ENCODE results near the gene CMTM3. TPM values are rescaled to one million over a fixed set of nuclear protein-coding genes. Genes with fewer than 3 reads are reported as not detected.
"Not testable (repeated sequence)": the region's sequence is repeated elsewhere in the genome, so short reads cannot be mapped to it uniquely, and the experiment has no call there.

CMTM3 gene
- total RNA-seq, 1 experiment from 2014 or later = 19.7 TPM

DNA sequence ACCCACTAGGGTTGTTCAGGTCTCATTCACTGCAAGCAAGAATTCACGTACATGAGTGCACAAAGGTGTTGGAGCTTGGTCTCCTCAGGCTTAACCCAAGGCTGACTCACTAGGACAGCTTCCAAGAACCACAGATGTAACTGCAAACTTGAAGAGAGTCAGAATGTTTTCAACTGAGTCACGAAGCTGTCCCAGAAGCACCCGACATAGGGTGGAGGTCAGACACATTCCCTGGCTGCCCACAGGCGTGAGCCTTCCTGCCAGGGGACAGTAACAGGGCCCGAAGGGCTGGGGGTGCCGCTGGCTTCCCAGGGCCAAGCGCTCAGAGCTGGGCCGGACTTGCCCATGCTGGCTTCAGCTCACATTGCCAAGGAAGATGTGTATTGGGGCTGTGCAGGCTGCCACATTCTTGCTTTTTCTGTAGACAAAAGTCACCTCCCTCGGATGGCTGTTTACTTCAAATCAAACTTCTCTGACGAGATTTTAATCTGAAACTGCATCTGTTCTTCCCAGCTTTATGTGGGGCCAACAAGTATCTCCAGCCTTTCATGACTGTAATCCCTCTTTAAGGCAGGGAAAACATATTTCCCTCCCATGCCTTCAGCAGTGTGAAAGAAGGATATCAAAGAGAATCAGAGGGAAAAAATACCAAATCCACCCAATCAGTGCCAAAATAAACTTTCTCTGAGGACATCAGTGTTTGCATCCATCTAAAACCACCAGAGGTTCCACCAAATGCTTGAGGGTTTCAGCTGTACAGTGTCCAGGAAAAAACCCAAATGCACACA, 14.3 kb downstream of the CMTM3 start:
- Histone ChIP-seq H4K20me1 (ENCODE audit: insufficient read depth, low read depth, low read length) (no peaks in the 10 kb centered on the region), H3K36me3 (ENCODE audit: insufficient read depth, low read length) (no peaks in the 10 kb centered on the region), H3K27ac (ENCODE audit: low read length) (peak overlapping the region; percentile 39; the same call in 1 of the 2 replicates), H3K9me3 (ENCODE audit: low read length) (no peaks in the 10 kb centered on the region), H3K27me3 (ENCODE audit: low read length) (no peaks in the 10 kb centered on the region), H2AFZ (ENCODE audit: low read length) (peak overlapping the region; percentile 73; the same call in 1 of the 2 replicates), H3K4me2 (ENCODE audit: low read depth, low read length, poor library complexity, severe bottlenecking) (peak overlapping the region; percentile 44), H3K4me1 (ENCODE audit: low read length) (peaks cover 32% of the 10 kb centered on the region), H3K9ac (ENCODE audit: low read length) (no peak overlapping the region; the same call in 1 of the 2 replicates), H3K9me2 (replicated peaks; ENCODE audit: insufficient read depth, low read length) (no peaks in the 10 kb centered on the region), H3K79me2 (ENCODE audit: low read length) (no peaks in the 10 kb centered on the region), H3K4me3 (ENCODE audit: low read length) (no peak overlapping the region)
- no peak for DNase-seq

DNA sequence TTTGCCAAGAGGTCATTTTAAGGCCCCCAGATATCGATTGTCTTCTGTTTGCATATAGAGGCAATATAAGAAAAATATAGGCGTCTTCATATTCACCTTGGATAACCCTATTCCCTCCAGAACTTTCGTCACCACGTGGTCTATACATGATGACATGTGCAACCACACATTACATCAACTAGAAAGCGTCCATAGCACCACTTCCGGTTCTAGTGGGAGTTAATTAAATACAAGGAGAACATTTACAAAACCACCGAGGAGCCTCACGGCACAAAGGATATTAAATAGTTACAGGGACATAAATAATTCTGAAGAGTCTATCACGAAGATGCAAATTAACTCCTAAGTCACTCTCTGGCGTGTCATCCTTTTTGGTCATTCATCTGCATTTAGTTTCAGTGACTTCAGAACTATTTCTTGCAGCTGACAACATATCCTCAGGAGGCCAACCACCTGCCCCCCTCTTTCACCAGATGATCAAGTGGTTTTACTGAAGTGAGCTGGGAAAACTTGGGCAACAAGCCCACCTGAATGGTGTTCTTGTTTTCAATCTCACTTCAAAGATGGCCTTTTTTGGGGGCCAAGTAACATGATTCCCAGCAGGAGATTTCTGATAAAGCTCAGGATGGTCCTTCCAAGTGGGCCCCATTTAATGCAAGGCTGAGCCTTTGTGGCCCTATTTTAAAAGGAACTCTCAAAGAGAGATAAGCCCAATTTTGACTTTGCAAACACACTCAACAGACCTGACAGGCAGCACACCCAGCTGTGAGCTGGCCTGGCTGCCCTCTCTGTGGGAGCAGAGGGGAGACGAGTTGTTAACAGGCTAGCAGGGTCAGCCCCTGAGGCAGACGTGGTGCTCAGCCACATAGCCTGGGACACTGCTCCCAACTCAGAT, 15.3 kb downstream of the CMTM3 start:
- Histone ChIP-seq H3K79me2 (ENCODE audit: low read length) (no peaks in the 10 kb centered on the region), H3K27ac (ENCODE audit: low read length) (peak overlapping the region; percentile 39), H2AFZ (ENCODE audit: low read length) (peak overlapping the region; percentile 73; the same call in 1 of the 2 replicates), H3K9me3 (ENCODE audit: low read length) (no peaks in the 10 kb centered on the region), H3K4me3 (ENCODE audit: low read length) (peak overlapping the region; percentile 3; the same call in 1 of the 2 replicates), H4K20me1 (ENCODE audit: insufficient read depth, low read depth, low read length) (no peaks in the 10 kb centered on the region), H3K27me3 (ENCODE audit: low read length) (no peaks in the 10 kb centered on the region), H3K9me2 (replicated peaks; ENCODE audit: insufficient read depth, low read length) (no peaks in the 10 kb centered on the region), H3K4me2 (ENCODE audit: low read depth, low read length, poor library complexity, severe bottlenecking) (peak overlapping the region; percentile 44), H3K4me1 (ENCODE audit: low read length) (peaks cover 32% of the 10 kb centered on the region), H3K36me3 (ENCODE audit: insufficient read depth, low read length) (no peaks in the 10 kb centered on the region), H3K9ac (ENCODE audit: low read length) (peak overlapping the region; percentile 32; the same call in 1 of the 2 replicates)
- peak; percentile 85 for DNase-seq

DNA sequence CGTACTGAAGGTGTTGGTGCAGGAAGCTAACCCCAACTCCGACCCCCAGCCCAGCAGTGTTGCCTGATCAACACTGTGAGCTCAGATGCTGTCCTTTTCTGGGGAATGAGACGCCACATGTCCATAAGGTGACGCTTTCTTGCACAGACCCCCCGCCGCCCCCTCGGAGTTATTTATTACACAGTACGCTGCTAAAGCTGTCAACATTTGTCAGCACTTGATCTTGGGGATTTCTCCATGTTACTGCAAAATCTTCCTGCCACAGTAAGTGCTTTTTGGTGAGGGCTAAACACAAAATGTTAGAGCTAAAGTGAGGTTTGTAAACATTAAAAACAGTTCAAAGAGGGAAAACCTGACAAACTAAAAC, 15.9 kb downstream of the CMTM3 start:
- Histone ChIP-seq H3K4me1 (ENCODE audit: low read length) (peaks cover 32% of the 10 kb centered on the region), H2AFZ (ENCODE audit: low read length) (no peak overlapping the region), H3K9ac (ENCODE audit: low read length) (peak overlapping the region; percentile 32; the same call in 1 of the 2 replicates), H3K27me3 (ENCODE audit: low read length) (no peaks in the 10 kb centered on the region), H3K4me2 (ENCODE audit: low read depth, low read length, poor library complexity, severe bottlenecking) (peak overlapping the region; percentile 44), H3K9me3 (ENCODE audit: low read length) (no peaks in the 10 kb centered on the region), H3K27ac (ENCODE audit: low read length) (peak overlapping the region; percentile 39; the same call in 1 of the 2 replicates), H3K79me2 (ENCODE audit: low read length) (no peaks in the 10 kb centered on the region), H3K36me3 (ENCODE audit: insufficient read depth, low read length) (no peaks in the 10 kb centered on the region), H3K9me2 (replicated peaks; ENCODE audit: insufficient read depth, low read length) (no peaks in the 10 kb centered on the region), H3K4me3 (ENCODE audit: low read length) (peak overlapping the region; percentile 3; the same call in 1 of the 2 replicates), H4K20me1 (ENCODE audit: insufficient read depth, low read depth, low read length) (no peaks in the 10 kb centered on the region)
- DNase-seq = no peak

DNA sequence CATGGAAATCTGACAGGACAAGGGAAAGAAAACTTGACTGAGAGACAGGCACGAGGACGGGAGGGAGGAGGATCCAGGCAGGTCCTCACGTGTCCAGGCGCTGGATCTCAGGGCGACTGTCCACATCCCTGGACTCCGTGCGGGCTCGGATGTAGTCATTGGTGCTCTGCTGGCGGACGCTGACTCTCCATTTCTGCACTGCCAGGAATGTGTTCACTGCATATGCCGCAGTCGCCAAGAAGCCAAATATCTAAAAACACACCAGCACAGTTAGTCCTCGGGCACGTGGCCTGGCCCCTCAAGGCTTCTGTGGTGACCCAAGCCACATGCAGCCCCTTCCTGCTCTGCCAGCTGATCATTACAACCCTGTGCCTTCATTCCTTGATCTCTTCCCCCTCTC, 17.5 kb downstream of the CMTM3 start:
- no peaks in the 10 kb centered on the region for H3K9me2 ChIP-seq (replicated peaks; ENCODE audit: insufficient read depth, low read length)
- no peaks in the 10 kb centered on the region for H3K79me2 ChIP-seq (ENCODE audit: low read length)
- peaks cover 32% of the 10 kb centered on the region for H3K4me1 ChIP-seq (ENCODE audit: low read length)
- H3K9me3 ChIP-seq (ENCODE audit: low read length) = no peaks in the 10 kb centered on the region
- H3K4me3 ChIP-seq (ENCODE audit: low read length) = no peak overlapping the region
- no peak overlapping the region for H2AFZ ChIP-seq (ENCODE audit: low read length)
- no peak overlapping the region for H3K9ac ChIP-seq (ENCODE audit: low read length)
- no peak overlapping the region for H3K4me2 ChIP-seq (ENCODE audit: low read depth, low read length, poor library complexity, severe bottlenecking)
- H4K20me1 ChIP-seq (ENCODE audit: insufficient read depth, low read depth, low read length) = no peaks in the 10 kb centered on the region
- no peak overlapping the region for H3K27ac ChIP-seq (ENCODE audit: low read length)
- no peaks in the 10 kb centered on the region for H3K36me3 ChIP-seq (ENCODE audit: insufficient read depth, low read length)
- no peak for DNase-seq
- H3K27me3 ChIP-seq (ENCODE audit: low read length) = no peaks in the 10 kb centered on the region

DNA sequence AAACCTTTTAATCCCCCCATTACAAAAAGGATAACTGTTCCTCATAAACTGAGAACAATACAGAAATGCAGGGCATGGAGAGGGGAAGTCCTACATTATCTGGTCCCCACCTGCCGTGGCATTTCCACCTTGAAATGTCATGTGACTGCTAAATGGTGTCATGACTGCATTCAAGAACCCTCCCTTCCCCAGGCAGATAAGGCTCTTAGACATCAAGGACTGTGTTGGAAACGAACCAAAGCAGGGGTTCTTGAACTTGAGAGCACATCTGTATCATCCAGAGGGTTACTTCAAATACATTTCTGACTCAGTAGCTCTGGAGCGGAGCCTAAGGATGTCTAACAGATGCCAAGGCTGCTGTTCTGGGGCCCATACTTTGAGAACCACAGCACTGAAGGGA, 18.4 kb downstream of the CMTM3 start:
- no peaks in the 10 kb centered on the region for H3K27me3 ChIP-seq (ENCODE audit: low read length)
- no peaks in the 10 kb centered on the region for H3K79me2 ChIP-seq (ENCODE audit: low read length)
- no peak overlapping the region for H3K27ac ChIP-seq (ENCODE audit: low read length)
- no peaks in the 10 kb centered on the region for H3K36me3 ChIP-seq (ENCODE audit: insufficient read depth, low read length)
- H2AFZ ChIP-seq (ENCODE audit: low read length) = no peak overlapping the region
- no peak for DNase-seq
- H3K9me3 ChIP-seq (ENCODE audit: low read length) = no peaks in the 10 kb centered on the region
- no peak overlapping the region for H3K4me2 ChIP-seq (ENCODE audit: low read depth, low read length, poor library complexity, severe bottlenecking)
- H3K4me1 ChIP-seq (ENCODE audit: low read length) = peaks cover 31% of the 10 kb centered on the region
- H4K20me1 ChIP-seq (ENCODE audit: insufficient read depth, low read depth, low read length) = no peaks in the 10 kb centered on the region
- no peak overlapping the region for H3K4me3 ChIP-seq (ENCODE audit: low read length)
- no peak overlapping the region for H3K9ac ChIP-seq (ENCODE audit: low read length)
- H3K9me2 ChIP-seq (replicated peaks; ENCODE audit: insufficient read depth, low read length) = no peaks in the 10 kb centered on the region

DNA sequence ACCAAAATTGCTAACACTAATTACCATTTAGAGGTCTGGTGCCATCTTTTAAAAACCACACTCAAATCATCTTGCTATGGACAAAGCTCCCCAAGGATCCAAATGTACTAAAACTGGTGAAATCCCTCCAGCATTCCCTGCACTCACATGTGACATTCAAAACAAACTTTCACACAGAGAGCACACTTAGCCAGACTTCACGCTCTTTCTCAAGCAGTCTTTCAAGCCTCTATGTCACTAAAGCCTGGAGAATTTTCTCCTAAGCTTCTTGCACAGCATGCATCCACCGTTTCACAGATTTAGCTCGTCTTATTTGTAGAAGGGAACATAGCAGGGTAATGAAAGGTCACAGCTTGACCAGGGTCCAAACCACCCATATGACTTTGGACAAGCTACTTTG, 19.3 kb downstream of the CMTM3 start:
- H3K79me2 ChIP-seq (ENCODE audit: low read length) = no peaks in the 10 kb centered on the region
- DNase-seq = no peak
- H3K36me3 ChIP-seq (ENCODE audit: insufficient read depth, low read length) = no peaks in the 10 kb centered on the region
- H3K9me2 ChIP-seq (replicated peaks; ENCODE audit: insufficient read depth, low read length) = no peaks in the 10 kb centered on the region
- H3K27me3 ChIP-seq (ENCODE audit: low read length) = no peaks in the 10 kb centered on the region
- no peak overlapping the region for H3K4me2 ChIP-seq (ENCODE audit: low read depth, low read length, poor library complexity, severe bottlenecking)
- no peak overlapping the region for H2AFZ ChIP-seq (ENCODE audit: low read length)
- H3K9me3 ChIP-seq (ENCODE audit: low read length) = no peaks in the 10 kb centered on the region
- H3K9ac ChIP-seq (ENCODE audit: low read length) = no peak overlapping the region
- peaks cover 27% of the 10 kb centered on the region for H3K4me1 ChIP-seq (ENCODE audit: low read length)
- H3K4me3 ChIP-seq (ENCODE audit: low read length) = no peak overlapping the region
- H3K27ac ChIP-seq (ENCODE audit: low read length) = no peak overlapping the region
- H4K20me1 ChIP-seq (ENCODE audit: insufficient read depth, low read depth, low read length) = no peaks in the 10 kb centered on the region

DNA sequence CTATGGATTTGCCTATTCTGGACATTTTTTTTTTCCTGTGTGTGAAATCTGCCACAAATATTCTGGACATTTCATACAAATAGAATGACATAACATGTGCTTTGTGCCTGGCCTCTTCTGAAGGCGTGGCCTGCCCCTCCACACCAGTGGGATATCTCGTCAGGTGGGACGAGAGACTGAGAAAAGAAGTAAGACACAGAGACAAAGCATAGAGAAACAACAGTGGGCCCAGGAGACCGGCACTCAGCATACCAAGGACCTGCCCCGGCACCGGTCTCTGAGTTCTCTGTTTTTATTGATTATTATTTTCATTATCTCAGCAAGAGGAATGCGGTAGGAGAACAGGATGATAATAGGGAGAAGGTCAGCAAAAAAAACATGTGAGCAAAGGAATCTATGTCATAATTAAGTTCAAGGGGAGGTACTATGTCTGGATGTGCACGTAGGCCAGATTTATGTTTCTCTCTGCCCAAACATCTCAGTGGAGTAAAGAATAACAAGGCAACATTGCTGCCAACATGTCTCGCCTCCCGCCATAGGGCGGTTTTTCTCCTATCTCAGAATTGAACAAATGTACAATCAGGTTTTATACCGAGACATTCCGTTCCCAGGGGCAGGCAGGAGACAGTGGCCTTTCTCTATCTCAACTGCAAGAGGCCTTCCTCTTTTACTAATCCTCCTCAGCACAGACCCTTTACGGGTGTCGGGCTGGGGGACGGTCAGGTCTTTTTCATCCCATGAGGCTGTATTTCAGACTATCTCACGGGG, 23.3 kb downstream of the CMTM3 start:
- H3K9ac ChIP-seq (ENCODE audit: low read length); H3K9me3 ChIP-seq (ENCODE audit: low read length); H3K4me2 ChIP-seq (ENCODE audit: low read depth, low read length, poor library complexity, severe bottlenecking); H3K27me3 ChIP-seq (ENCODE audit: low read length); H3K4me3 ChIP-seq (ENCODE audit: low read length); H3K36me3 ChIP-seq (ENCODE audit: insufficient read depth, low read length); H3K27ac ChIP-seq (ENCODE audit: low read length); H2AFZ ChIP-seq (ENCODE audit: low read length); H3K79me2 ChIP-seq (ENCODE audit: low read length); DNase-seq; H3K4me1 ChIP-seq (ENCODE audit: low read length); H3K9me2 ChIP-seq (replicated peaks; ENCODE audit: insufficient read depth, low read length); H4K20me1 ChIP-seq (ENCODE audit: insufficient read depth, low read depth, low read length): not testable (repeated sequence)
